ENCODE data around the gene CELA1. TPM values are rescaled to one million over a fixed set of nuclear protein-coding genes. Genes with fewer than 3 reads are reported as not detected.

The CELA1 gene
- total RNA-seq, 1 donor from 2014 or later = not detected

DNA sequence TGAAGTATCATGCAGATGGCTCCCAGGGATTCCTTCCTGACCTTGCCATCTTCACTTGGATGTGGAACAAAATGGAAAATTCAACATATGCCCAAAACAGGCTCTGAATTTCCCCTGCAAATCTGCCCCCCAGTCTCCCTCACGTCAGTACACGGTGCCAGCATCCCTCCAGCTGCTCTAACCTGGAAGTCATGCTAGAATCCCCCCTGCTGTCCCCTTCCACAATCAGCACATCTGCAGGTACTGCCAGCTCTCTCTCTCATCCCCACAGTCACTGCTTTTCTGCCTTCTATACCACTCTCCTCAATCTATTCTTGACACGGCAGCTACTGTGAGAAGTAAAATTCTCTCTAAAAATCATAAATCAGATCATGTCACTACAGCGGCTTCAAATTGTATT is 23.1 kb upstream of the CELA1 start:
- H3K4me3 Mint-ChIP-seq (ENCODE audit: unreplicated experiment) = no peak overlapping the region
- H3K36me3 Mint-ChIP-seq (ENCODE audit: unreplicated experiment) = no peaks in the 10 kb centered on the region
- no peak overlapping the region for H3K27ac Mint-ChIP-seq (ENCODE audit: unreplicated experiment)
- H3K4me1 Mint-ChIP-seq (ENCODE audit: unreplicated experiment) = peaks cover 31% of the 10 kb centered on the region
- H3K9me3 Mint-ChIP-seq (ENCODE audit: unreplicated experiment) = no peaks in the 10 kb centered on the region
- no peak for TF ChIP-seq CTCF (IDR thresholded peaks at IDR 0.05)
- no peaks in the 10 kb centered on the region for H3K27me3 Mint-ChIP-seq (ENCODE audit: unreplicated experiment)
- DNase-seq (ENCODE audit: extremely low spot score, unreplicated experiment) = no peak

DNA sequence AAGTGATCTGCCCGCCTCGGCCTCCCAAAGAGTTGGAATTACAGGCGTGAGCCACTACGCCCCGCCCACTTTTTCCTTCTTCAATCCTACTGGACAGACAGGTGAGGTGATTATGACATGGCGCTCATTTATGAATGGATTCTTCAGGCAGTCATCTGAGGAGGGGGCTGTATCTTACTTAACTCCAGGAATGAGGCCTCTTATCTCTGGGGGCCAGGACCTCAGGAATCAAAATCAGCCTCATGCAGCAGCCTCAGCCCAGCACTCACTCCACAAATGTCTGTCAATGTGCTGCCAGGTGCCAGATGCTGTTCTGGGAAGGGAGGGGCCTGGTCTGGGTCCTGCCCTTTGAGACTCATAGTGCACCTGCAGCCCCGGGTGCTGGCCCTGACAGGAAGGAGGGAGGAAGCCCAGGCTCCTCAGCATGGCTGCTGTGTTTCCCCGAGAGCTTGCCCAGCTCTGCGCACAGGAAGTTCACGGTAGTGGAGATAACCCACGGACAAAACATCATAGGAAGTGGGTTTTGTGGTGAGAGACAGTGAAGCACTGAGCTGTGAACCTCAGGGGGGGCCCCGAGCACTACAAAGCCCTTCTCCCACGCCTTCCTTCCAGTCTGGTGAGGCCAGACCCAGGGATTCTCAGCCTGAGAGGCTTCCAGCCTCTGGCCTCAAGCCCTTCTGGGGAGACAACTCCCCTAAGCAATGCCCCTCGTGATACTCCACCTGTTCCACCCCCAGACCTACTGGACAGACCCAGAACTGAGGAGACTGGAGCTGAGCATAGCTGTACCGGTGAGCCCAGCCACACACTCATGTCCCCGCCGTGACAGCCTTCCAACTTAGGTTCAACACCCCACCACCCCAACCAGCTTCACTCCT is 22.4 kb upstream of the CELA1 start:
- Mint-ChIP-seq H3K27me3 (ENCODE audit: unreplicated experiment) (no peaks in the 10 kb centered on the region), H3K9me3 (ENCODE audit: unreplicated experiment) (no peaks in the 10 kb centered on the region), H3K4me1 (ENCODE audit: unreplicated experiment) (peaks cover 27% of the 10 kb centered on the region), H3K4me3 (ENCODE audit: unreplicated experiment) (no peak overlapping the region), H3K36me3 (ENCODE audit: unreplicated experiment) (no peaks in the 10 kb centered on the region), H3K27ac (ENCODE audit: unreplicated experiment) (no peak overlapping the region)
- no peak for TF ChIP-seq CTCF (IDR thresholded peaks at IDR 0.05)
- no peak for DNase-seq (ENCODE audit: extremely low spot score, unreplicated experiment)

- DNase-seq (ENCODE audit: extremely low spot score, unreplicated experiment) = no peak
- Mint-ChIP-seq H3K9me3 (ENCODE audit: unreplicated experiment) (no peaks in the 10 kb centered on the region), H3K27ac (ENCODE audit: unreplicated experiment) (no peak overlapping the region), H3K36me3 (ENCODE audit: unreplicated experiment) (no peaks in the 10 kb centered on the region), H3K27me3 (ENCODE audit: unreplicated experiment) (no peaks in the 10 kb centered on the region), H3K4me3 (ENCODE audit: unreplicated experiment) (no peak overlapping the region), H3K4me1 (ENCODE audit: unreplicated experiment) (peaks cover 6% of the 10 kb centered on the region)
- TF ChIP-seq CTCF (IDR thresholded peaks at IDR 0.05) = no peak
These were observed 18.8 kb upstream of the CELA1 start for GRCh38 chr12:51365276-51365675.

DNA sequence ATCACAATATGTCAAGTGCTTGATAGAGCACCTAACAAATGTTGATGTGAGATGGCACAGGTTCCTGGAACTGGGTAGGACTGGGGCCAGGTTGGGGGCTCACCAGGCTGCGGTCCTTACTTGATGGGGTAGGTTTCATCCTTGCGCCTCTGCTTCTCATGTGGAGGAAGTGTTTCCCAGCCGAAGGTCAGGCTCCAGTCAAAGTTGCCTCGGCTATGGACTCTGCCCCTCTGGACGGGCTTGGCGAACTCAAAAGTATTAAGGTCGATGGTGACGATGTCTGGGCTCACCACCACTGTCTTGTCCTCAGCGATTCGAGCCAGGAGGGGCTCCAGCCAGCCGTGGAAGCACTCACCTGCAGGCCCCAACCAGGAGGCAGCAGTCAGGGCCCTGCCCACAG is 17.5 kb upstream of the CELA1 start:
- DNase-seq (ENCODE audit: extremely low spot score, unreplicated experiment) = no peak
- no peak for TF ChIP-seq CTCF (IDR thresholded peaks at IDR 0.05)
- Mint-ChIP-seq H3K36me3 (ENCODE audit: unreplicated experiment) (no peaks in the 10 kb centered on the region), H3K9me3 (ENCODE audit: unreplicated experiment) (no peaks in the 10 kb centered on the region), H3K4me1 (ENCODE audit: unreplicated experiment) (peaks cover 2% of the 10 kb centered on the region), H3K4me3 (ENCODE audit: unreplicated experiment) (no peak overlapping the region), H3K27ac (ENCODE audit: unreplicated experiment) (no peak overlapping the region), H3K27me3 (ENCODE audit: unreplicated experiment) (no peaks in the 10 kb centered on the region)

DNA sequence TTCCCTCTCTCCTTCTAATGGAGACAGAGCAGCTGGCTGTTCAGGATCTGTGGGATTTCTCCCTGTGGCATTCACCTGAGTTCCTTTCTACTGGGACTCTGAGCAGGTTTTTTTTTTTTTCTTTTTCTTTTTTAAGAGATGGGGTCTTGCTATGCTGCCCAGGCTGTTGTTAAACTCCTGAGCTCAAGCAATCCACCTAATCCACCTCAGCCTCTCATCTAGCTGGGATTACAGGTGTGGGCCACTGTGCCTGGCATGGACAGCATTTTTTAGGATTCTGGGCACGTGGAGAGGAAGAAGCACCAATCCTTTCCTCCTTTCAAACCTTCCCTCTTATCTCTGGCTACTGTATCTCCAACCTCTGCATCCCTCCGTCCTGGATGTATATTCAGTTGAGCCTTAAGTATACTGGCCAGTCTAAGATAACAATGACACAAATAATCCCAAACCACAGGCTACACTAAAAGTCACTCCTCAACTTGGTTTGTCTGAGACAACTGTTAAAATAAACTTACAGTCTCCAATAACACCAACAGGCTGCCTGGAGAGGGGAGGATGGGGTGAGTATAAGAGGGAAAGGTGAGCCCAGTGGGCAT is 16.4 kb upstream of the CELA1 start:
- H3K4me3 Mint-ChIP-seq (ENCODE audit: unreplicated experiment) = no peak overlapping the region
- no peaks in the 10 kb centered on the region for H3K27me3 Mint-ChIP-seq (ENCODE audit: unreplicated experiment)
- TF ChIP-seq CTCF (IDR thresholded peaks at IDR 0.05) = no peak
- peaks cover 2% of the 10 kb centered on the region for H3K4me1 Mint-ChIP-seq (ENCODE audit: unreplicated experiment)
- no peaks in the 10 kb centered on the region for H3K9me3 Mint-ChIP-seq (ENCODE audit: unreplicated experiment)
- DNase-seq (ENCODE audit: extremely low spot score, unreplicated experiment) = no peak
- H3K27ac Mint-ChIP-seq (ENCODE audit: unreplicated experiment) = no peak overlapping the region
- no peaks in the 10 kb centered on the region for H3K36me3 Mint-ChIP-seq (ENCODE audit: unreplicated experiment)
